SU-DHL-6 (cell line): ENCODE data around the gene SNX8.
"Not testable (repeated sequence)": the region's sequence is repeated elsewhere in the genome, so short reads cannot be mapped to it uniquely, and the experiment has no call there.

Experiments
- H2AFZ ChIP-seq: fragments of 200-600 bp; sonication (generic); 2 replicates; pipeline ENCODE4 v1.6.1; 2014; ENCODE audit warnings: low read depth, mild to moderate bottlenecking, moderate library complexity, mixed read lengths, antibody characterized with exemption, low read length; ENCODE audit not compliant: severe bottlenecking
- H3F3A ChIP-seq: fragments of 200-600 bp; shearing (Covaris generic); 2 replicates; pipeline ENCODE4 v1.6.0; 2016; ENCODE audit warnings: antibody characterized with exemption, mild to moderate bottlenecking; ENCODE audit not compliant: insufficient read depth
- H3K27ac ChIP-seq: fragments of 200-600 bp; sonication (generic); 2 replicates; pipeline ENCODE4 v1.5.1; 2016; ENCODE audit warnings: low read depth, mild to moderate bottlenecking, low read length, moderate library complexity, mixed read lengths
- H3K27me3 ChIP-seq: fragments of 200-600 bp; sonication (generic), shearing (Covaris generic); 2 replicates; pipeline ENCODE4 v1.6.0; 2014; ENCODE audit warnings: mild to moderate bottlenecking, low read length
- H3K36me3 ChIP-seq: fragments of 200-600 bp; sonication (generic); 2 replicates; pipeline ENCODE4 v1.6.1; 2014; ENCODE audit warnings: mild to moderate bottlenecking, low read length, mixed read lengths
- H3K4me2 ChIP-seq: fragments of 300-600, 200-600 bp; shearing (Covaris generic), sonication (generic); 2 replicates; pipeline ENCODE4 v1.6.0; 2014; ENCODE audit warnings: low read length, low read depth, mild to moderate bottlenecking; ENCODE audit not compliant: poor library complexity, severe bottlenecking
- H3K4me3 ChIP-seq: fragments of 200-600 bp; sonication (generic); 2 replicates; pipeline ENCODE4 v1.5.1; 2014; ENCODE audit warnings: antibody characterized with exemption, low read length, mild to moderate bottlenecking, mixed read lengths; ENCODE audit not compliant: insufficient read depth, poor library complexity, severe bottlenecking
- H3K79me2 ChIP-seq: fragments of 200-600 bp; sonication (generic); 2 replicates; pipeline ENCODE4 v1.6.1; 2014; ENCODE audit warnings: mild to moderate bottlenecking, low read length, moderate library complexity; ENCODE audit not compliant: insufficient read depth
- H3K9ac ChIP-seq: fragments of 200-600 bp; sonication (generic); 2 replicates; pipeline ENCODE4 v1.7.0; 2014; ENCODE audit warnings: mild to moderate bottlenecking, low read length
- H3K9me2 ChIP-seq: fragments of 200-600 bp; sonication (generic); replicated peaks from 2 replicates; pipeline ENCODE4 v1.6.1; 2014; ENCODE audit warnings: low read length; ENCODE audit not compliant: insufficient read depth
- H3K9me3 ChIP-seq: fragments of 200-600 bp; sonication (generic); 2 replicates; pipeline ENCODE4 v1.6.1; 2014; ENCODE audit warnings: low read length, mixed read lengths; ENCODE audit not compliant: insufficient read depth
- H4K20me1 ChIP-seq: fragments of 200-600 bp; sonication (generic); 2 replicates; pipeline ENCODE4 v1.6.1; 2014; ENCODE audit warnings: low read depth, mild to moderate bottlenecking, antibody characterized with exemption, low read length, moderate library complexity, mixed read lengths
- EZH2phosphoT487 ChIP-seq: fragments of 200-600 bp; sonication (generic), shearing (Covaris generic); conservative IDR thresholded peaks from 2 replicates; pipeline ENCODE4 v1.6.1; 2018; ENCODE audit warnings: mild to moderate bottlenecking, antibody characterized with exemption, low read length, moderate library complexity, mixed read lengths
- TF ChIP-seq, protein P1 (sequence below): fragments of 200-600 bp; sonication (generic); IDR thresholded peaks from one replicate; pipeline ENCODE4 v1.5.1; 2017; ENCODE audit warnings: antibody characterized with exemption, mild to moderate bottlenecking, low read length, moderate library complexity; ENCODE audit not compliant: insufficient read depth, poor library complexity, severe bottlenecking

The SNX8 gene

DNA sequence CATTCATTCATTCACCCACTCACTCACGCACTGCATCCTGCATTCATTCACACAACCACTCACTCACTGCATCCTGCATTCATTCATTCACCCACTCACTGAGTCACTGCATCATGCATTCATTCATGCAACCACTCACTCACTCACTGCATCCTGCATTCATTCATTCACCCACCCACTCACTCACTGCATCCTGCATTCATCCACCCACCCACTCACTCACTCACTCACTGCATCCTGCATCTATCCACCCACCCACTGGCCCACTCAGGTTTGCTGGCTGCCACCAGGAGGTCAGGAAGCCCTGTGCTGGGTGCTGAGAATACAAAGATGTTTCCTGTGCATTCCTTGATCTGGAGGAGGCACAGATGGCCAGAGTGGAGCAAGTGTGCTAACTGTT lies 2.3 kb upstream of the SNX8 start:
- Histone ChIP-seq H3K4me2 (no peak overlapping the region), H3K79me2 (peaks cover 23% of the 10 kb centered on the region), H2AFZ (no peak overlapping the region), H3K9ac (no peak overlapping the region), H3K27ac (no peak overlapping the region), H3K9me3 (no peaks in the 10 kb centered on the region), H4K20me1 (no peaks in the 10 kb centered on the region), H3K4me3 (no peak overlapping the region), H3K27me3 (no peaks in the 10 kb centered on the region), H3K36me3 (no peaks in the 10 kb centered on the region), H3K9me2 (no peaks in the 10 kb centered on the region), H3F3A (peaks cover 21% of the 10 kb centered on the region)
- no peak for TF ChIP-seq EZH2phosphoT487
- TF ChIP-seq, protein P1, sequence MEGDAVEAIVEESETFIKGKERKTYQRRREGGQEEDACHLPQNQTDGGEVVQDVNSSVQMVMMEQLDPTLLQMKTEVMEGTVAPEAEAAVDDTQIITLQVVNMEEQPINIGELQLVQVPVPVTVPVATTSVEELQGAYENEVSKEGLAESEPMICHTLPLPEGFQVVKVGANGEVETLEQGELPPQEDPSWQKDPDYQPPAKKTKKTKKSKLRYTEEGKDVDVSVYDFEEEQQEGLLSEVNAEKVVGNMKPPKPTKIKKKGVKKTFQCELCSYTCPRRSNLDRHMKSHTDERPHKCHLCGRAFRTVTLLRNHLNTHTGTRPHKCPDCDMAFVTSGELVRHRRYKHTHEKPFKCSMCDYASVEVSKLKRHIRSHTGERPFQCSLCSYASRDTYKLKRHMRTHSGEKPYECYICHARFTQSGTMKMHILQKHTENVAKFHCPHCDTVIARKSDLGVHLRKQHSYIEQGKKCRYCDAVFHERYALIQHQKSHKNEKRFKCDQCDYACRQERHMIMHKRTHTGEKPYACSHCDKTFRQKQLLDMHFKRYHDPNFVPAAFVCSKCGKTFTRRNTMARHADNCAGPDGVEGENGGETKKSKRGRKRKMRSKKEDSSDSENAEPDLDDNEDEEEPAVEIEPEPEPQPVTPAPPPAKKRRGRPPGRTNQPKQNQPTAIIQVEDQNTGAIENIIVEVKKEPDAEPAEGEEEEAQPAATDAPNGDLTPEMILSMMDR = no peak

DNA sequence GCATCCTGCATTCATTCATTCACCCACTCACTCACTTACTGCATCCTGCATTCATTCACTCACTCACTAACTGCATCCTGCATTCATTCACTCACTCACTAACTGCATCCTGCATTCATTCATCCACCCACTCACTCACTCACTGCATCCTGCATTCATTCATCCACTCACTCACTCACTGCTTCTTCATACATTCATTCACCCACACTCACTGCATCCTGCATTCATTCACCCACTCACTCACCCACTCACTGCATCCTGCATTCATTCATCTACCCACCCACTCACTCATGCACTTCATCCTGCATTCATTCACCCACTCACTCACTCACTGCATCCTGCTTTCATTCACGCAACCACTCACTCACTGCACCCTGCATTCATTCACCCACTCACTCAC lies 1.5 kb upstream of the SNX8 start:
- TF ChIP-seq, protein P1 = no peak
- no peak for TF ChIP-seq EZH2phosphoT487
- no peak overlapping the region for H3K9ac ChIP-seq
- peaks cover 31% of the 10 kb centered on the region for H3K79me2 ChIP-seq

DNA sequence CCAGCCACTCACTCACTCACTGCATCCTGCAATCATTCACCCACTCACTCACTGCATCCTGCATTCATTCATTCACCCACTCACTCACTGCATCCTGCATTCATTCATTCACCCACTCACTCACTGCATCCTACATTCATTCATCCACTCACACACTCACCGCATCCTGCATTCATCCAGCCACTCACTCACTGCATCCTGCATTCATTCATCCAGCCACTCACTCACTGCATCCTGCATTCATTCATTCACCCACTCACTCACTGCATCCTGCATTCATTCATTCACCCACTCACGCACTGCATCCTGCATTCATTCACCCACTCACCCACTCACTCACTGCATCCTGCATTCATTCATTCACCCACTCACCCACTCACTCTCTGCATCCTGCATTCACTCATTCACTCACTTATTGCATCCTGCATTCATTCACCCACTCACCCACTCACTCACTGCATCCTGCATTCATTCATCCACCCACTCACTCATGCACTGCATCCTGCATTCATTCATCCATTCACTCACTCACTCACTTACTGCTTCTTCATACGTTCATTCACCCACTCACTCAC lies 802 bp upstream of the SNX8 start:
- H4K20me1 ChIP-seq, H3K4me3 ChIP-seq, H3K27me3 ChIP-seq, H3K9me3 ChIP-seq, H3K36me3 ChIP-seq, H3K9me2 ChIP-seq, H3K9ac ChIP-seq, H2AFZ ChIP-seq: not testable (repeated sequence)
- Histone ChIP-seq H3F3A (peaks cover 31% of the 10 kb centered on the region), H3K27ac (0 out of 2 replicates have a peak overlapping the region, but pooled peaks have one; percentile 0), H3K79me2 (peaks cover 38% of the 10 kb centered on the region), H3K4me2 (peak overlapping the region; percentile 26)

More for the DNA sequence above, 1.5 kb upstream of the SNX8 start:
- no peaks in the 10 kb centered on the region for H3K36me3 ChIP-seq
- H3K9me3 ChIP-seq = no peaks in the 10 kb centered on the region
- no peaks in the 10 kb centered on the region for H3K9me2 ChIP-seq
- no peak overlapping the region for H3K4me3 ChIP-seq
- no peaks in the 10 kb centered on the region for H3K27me3 ChIP-seq
- H3K4me2 ChIP-seq = no peak overlapping the region
- peaks cover 28% of the 10 kb centered on the region for H3F3A ChIP-seq
- H4K20me1 ChIP-seq = no peaks in the 10 kb centered on the region
- no peak overlapping the region for H3K27ac ChIP-seq
- H2AFZ ChIP-seq = no peak overlapping the region

DNA sequence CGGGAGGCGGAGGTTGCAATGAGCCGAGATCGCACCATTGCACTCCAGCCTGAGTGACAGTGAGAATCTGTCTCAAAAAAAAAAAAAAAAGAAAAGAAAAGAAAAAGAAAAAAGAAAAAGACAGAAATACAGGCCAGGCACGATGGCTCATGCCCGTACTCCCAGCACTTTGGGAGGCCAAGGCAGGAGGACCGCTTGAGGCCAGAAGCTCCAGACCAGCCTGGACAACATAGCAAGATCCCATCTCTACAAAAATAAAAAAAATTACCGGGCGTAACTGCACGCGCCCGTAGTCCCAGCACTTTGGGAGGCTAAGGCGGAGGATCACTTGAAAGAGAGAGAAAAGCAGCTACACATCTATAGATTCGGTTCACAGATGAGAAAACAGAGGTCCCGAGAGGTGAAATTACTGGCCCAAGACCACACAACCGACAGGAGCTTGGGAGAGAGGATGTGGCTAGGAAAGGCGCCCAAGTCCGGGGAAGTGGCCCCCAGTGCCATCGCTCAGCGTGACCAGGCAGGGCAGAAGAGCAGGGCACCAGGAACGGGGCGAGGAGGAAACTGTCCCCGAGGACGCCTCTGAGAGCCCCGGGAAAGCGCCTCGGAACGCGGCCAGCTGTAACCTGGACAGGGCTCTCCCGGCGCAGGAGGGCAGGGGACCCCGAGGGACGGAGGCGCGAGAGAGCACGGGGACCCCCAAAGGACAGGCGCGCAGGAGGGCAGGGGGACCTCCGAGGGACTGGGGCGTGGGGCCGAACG lies 612 bp downstream of the SNX8 start:
- no peaks in the 10 kb centered on the region for H3K27me3 ChIP-seq
- H3K27ac ChIP-seq = peak overlapping the region; percentile 75
- no peak for TF ChIP-seq EZH2phosphoT487
- TF ChIP-seq, protein P1 = no peak
- H4K20me1 ChIP-seq = no peaks in the 10 kb centered on the region
- H3K4me2 ChIP-seq = peak overlapping the region; percentile 72
- H3K36me3 ChIP-seq = no peaks in the 10 kb centered on the region
- peaks cover 51% of the 10 kb centered on the region for H3K79me2 ChIP-seq
- peaks cover 31% of the 10 kb centered on the region for H3F3A ChIP-seq
- H3K9me3 ChIP-seq = no peaks in the 10 kb centered on the region
- peak overlapping the region; percentile 86 for H3K9ac ChIP-seq
- peak overlapping the region; percentile 55 for H2AFZ ChIP-seq
- no peaks in the 10 kb centered on the region for H3K9me2 ChIP-seq
- peak overlapping the region; percentile 74 for H3K4me3 ChIP-seq
